ENCODE results near the gene TCF25.

GRCh38 chr16:89913408-89914387 lies 40.3 kb downstream of the TCF25 start:
- no peak for TF ChIP-seq RAD21 (IDR thresholded peaks at IDR 0.05; ENCODE audit: low read depth)
- TF ChIP-seq YY1 (IDR thresholded peaks at IDR 0.05; ENCODE audit: low read depth) = no peak
- TF ChIP-seq TCF12 (IDR thresholded peaks at IDR 0.05; ENCODE audit: low read depth) = no peak

All from Ishikawa (cell line).